Measurements from ENCODE around the gene CCDC106.
A peak's percentile ranks its signal among the peaks of the same experiment; 100 is the strongest.

Gene CCDC106

GRCh38 chr19:55668603-55669348 lies 20.8 kb downstream of the CCDC106 start:
- DNase-seq (ENCODE audit: low read depth in 2 of 2) = no peak

- no peak for DNase-seq (ENCODE audit: low read depth in 2 of 2)
Measured at GRCh38 chr19:55669418-55670279, 21.6 kb downstream of the CCDC106 start.

DNA sequence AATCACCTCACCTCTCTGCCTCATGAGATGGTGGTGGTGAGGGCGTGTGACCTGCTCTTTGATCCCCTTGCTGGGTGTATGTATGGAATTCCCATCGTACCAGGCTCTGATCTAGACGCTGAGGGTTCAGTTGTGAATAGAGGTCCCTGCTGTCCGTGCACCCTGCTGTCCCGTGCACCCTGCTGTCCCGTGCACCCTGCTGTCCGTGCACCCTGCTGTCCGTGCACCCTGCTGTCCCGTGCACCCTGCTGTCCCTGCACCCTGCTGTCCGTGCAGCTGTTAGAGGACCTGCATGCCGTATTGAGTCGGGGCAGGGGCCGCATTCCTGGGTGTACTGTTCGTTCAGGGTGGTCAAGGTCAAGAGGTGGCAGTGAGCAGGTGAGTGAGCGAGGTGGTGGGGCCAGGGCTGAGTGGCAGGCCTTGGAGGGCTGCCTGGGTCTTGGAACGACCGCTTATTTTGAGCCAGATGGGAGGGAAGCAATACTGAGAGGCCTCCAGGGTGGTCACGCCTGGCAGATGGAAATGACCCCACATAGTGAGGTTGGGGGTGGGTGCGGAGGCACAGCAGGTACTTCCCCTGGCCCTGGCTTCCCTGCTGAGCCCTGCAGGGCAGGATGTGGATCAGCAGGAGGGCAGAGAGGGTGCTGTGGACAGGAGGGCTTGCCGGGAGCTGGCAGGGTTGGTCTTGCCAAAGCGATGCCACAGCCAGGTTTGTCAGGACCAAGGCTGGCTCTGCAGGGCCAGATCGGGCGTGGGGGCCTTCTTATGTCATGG lies 22.5 kb downstream of the CCDC106 start:
- no peak for DNase-seq (ENCODE audit: low read depth in 2 of 2)

GRCh38 chr19:55671054-55671378 lies 23.0 kb downstream of the CCDC106 start:
- DNase-seq (ENCODE audit: low read depth in 2 of 2) = no peak

DNA sequence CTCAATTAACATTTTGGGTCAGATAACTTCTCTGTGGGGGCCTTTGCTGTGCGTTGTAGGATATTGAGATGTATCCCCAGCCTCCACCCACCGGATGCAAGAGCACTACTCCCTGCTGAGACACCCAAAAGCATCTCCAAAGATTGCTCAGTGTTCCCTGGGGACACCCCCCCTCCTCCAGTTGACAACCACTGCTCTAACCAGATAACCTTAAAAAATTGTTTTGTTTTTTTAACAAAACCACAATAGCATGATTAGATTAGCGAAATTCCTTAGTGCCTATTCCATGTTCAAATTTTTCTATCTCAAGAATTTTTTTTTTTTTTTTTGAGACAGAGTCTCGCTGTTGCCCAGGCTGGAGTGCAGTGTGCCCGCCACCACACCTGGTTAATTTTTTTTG lies 24.4 kb downstream of the CCDC106 start:
- DNase-seq (ENCODE audit: low read depth in 2 of 2) = no peak

- no peak for DNase-seq (ENCODE audit: low read depth in 2 of 2)
Measured at GRCh38 chr19:55673465-55673864, 25.5 kb downstream of the CCDC106 start.

- no peak for DNase-seq (ENCODE audit: low read depth in 2 of 2)
Measured at GRCh38 chr19:55673889-55674288, 25.9 kb downstream of the CCDC106 start.

- DNase-seq (ENCODE audit: low read depth in 2 of 2) = no peak
Measured at GRCh38 chr19:55674459-55674840, 26.4 kb downstream of the CCDC106 start.

DNA sequence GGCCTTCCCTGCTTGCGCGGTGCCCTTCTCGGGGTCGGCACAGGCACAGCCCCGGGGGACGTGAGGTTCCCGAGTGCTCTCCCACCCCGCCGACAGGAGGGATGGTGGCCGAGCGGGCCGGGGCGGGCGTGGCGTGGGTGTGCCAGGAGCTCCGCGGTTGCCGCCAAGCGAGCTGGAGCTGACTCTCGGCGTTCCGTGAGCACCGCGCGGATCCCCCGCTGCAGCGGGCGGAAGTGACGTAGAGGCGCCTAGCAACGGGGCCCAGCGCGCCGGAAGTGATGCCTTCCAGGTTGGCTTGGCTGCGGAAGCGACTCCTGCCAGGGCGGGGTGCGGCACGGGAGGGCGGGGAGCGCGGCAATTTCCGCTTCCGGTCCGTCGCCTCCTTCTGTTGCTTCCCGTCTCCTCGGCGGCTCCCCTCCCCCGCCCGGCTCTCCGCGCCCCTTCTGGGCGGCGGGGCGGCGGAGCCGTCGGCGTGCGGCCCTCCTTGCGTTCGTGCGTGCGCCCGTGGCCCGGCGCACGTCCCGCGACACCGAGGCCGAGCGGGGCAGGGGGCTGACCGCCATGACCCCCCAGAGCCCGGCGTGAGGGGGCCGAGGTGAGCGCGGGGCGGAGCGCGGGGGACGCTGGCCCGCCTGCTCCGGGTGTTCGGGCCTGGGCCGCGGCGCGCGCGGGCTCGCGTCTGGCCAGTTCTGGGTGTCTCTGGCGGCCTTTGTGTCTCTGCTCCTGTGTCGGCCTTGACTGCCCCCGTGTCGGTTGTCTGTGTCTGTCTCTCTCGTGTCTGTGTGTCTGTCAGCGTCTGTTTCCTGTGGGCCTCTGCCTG lies 27.0 kb downstream of the CCDC106 start, which contains the start of gene EPN1:
EPN1 (plus strand) TSS at position 386 of the 820 bp plus-strand sequence. CDS start 3,402 bp downstream, outside the sequence.
- peak; percentile 95 to 96 for DNase-seq (ENCODE audit: low read depth in 2 of 2)

- DNase-seq (ENCODE audit: low read depth in 2 of 2) = no peak
Measured at GRCh38 chr19:55675661-55676354, 27.8 kb downstream of the CCDC106 start.

DNA sequence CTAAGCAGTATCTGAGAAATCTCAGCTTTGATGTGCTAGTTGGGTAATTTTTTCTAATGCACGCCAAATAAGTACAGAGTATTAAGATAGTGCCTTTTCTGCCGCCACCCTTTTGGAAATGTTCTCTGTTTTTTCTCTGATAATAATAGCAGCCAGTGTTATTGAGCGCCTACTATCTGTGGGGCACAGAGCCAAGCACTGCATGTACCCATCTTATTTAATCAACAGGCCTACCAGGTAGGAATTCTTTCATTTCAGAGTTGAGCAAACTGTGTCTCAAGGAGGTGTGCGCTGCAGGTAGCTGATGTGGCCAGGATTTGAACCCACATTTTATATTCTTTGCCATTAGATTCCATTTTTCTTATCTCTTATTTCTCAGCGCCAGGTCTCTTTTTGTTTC lies 28.4 kb downstream of the CCDC106 start:
- no peak for DNase-seq (ENCODE audit: low read depth in 2 of 2)

GRCh38 chr19:55676889-55677505 lies 29.0 kb downstream of the CCDC106 start:
- DNase-seq (ENCODE audit: low read depth in 2 of 2) = no peak

DNA sequence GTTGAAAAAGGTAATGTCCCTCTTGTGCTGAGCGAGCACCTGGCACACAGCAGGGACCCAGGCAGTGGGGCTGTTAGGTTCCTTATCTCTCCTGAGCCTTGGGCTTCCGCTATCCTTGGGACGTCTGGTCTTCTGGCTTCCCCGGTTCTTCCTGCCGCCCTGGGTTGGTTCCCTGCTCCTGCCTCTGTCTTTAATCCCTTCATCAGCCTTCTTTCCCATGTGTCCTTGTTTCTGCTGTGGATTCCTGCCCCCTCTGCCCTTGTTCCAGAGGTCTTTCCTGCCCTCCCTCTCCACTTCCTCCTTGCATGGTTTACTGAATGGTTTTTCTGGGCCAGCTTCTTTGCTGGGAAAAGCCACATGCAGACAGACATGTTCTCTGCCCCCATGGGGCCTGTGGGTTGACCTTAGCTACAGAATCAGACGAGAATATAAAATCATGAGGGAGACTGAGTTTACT lies 29.6 kb downstream of the CCDC106 start:
- no peak for DNase-seq (ENCODE audit: low read depth in 2 of 2)

- DNase-seq (ENCODE audit: low read depth in 2 of 2) = no peak
Measured at GRCh38 chr19:55678121-55678671, 30.2 kb downstream of the CCDC106 start.

- no peak for DNase-seq (ENCODE audit: low read depth in 2 of 2)
Measured at GRCh38 chr19:55679343-55680257, 31.6 kb downstream of the CCDC106 start.

- no peak for DNase-seq (ENCODE audit: low read depth in 2 of 2)
Measured at GRCh38 chr19:55680339-55681130, 32.5 kb downstream of the CCDC106 start.

DNA sequence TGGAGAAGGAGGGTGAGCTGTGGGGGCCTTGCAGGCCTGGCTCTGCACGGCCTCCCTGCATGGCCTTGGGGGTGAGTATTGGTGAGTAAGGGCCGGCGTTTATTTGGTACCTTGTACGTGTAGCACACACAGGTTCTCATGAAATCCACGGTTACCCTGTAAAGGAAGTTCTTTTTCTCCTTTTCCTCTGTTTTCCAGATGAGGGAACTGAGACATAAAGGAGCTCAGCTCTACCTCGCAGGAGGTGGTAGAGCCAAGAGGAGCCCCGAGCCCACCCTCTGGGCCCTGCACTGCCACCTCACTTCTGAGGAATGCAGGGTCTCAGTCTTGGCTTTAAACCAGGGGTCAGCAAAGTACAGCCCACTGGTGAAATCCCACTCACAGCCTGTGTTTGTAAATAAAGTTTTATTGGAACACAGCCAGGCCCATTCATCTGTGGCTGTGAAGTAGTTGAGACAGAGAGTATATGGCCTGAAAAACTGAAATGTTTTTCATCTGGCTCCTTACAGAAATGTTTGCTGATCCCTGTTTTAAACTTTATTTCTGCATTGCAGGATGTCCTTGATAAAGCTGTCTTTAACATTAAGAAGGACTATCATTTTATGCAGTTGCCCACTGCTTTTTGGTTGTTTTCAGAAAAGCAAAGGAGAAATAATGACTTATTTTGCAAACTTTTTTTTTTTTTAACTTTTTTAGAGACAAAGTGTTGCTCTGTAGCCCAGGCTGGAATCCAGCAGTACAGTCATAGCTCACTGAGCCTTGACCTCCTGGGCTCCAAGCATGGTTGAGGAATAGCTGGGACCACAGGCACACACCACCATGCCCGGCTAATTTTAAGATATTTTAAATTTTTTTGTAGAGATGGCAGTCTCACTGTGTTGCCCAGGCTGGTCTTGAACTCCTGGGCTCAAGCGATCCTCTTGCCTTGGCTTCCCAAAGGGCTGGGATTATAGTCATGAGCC lies 33.4 kb downstream of the CCDC106 start:
- no peak for DNase-seq (ENCODE audit: low read depth in 2 of 2)

All from stimulated activated CD4-positive, alpha-beta T cell treated with anti-CD3 and anti-CD28 coated beads, Interleukin-1b, Interleukin-23, amount 100 ng/mL, for 4 hours (primary cell).